ENCODE data around the gene ECEL1.

Gene ECEL1

GRCh38 chr2:232522623-232523401 is 35.2 kb upstream of the ECEL1 start:
- DNase-seq = no peak

GRCh38 chr2:232521959-232522622 is 34.5 kb upstream of the ECEL1 start:
- DNase-seq = no peak

GRCh38 chr2:232521098-232521497 is 33.5 kb upstream of the ECEL1 start:
- no peak for DNase-seq

- DNase-seq = no peak
These were observed 32.9 kb upstream of the ECEL1 start for GRCh38 chr2:232520489-232520888.

- no peak for DNase-seq
These were observed 32.2 kb upstream of the ECEL1 start, which contains the start of gene PRSS56 for GRCh38 chr2:232519581-232520438. TSS of gene PRSS56 (plus strand) at chr2:232520388. CDS start at chr2:232520599, 211 bp downstream.

- DNase-seq = no peak
These were observed 31.2 kb upstream of the ECEL1 start for GRCh38 chr2:232518844-232519243.

GRCh38 chr2:232516551-232516950 is 28.9 kb upstream of the ECEL1 start:
- DNase-seq = no peak

- DNase-seq = no peak
These were observed 28.0 kb upstream of the ECEL1 start for GRCh38 chr2:232515639-232516038.

GRCh38 chr2:232513353-232513752 is 25.7 kb upstream of the ECEL1 start:
- no peak for DNase-seq

GRCh38 chr2:232512602-232513001 is 25.0 kb upstream of the ECEL1 start:
- DNase-seq = no peak

- no peak for DNase-seq
These were observed 23.8 kb upstream of the ECEL1 start for GRCh38 chr2:232511336-232511890.

GRCh38 chr2:232508251-232508650 is 20.6 kb upstream of the ECEL1 start:
- no peak for DNase-seq

GRCh38 chr2:232506709-232507108 is 19.1 kb upstream of the ECEL1 start:
- DNase-seq = no peak

- DNase-seq = no peak
These were observed 18.2 kb upstream of the ECEL1 start for GRCh38 chr2:232505856-232506255.

GRCh38 chr2:232504438-232504837 is 16.8 kb upstream of the ECEL1 start:
- DNase-seq = no peak

- no peak for DNase-seq
These were observed 16.2 kb upstream of the ECEL1 start for GRCh38 chr2:232503809-232504323.

GRCh38 chr2:232502911-232503808 is 15.5 kb upstream of the ECEL1 start:
- DNase-seq = no peak

- DNase-seq = no peak
These were observed 14.9 kb upstream of the ECEL1 start for GRCh38 chr2:232502511-232502910.

GRCh38 chr2:232501794-232502390 is 14.3 kb upstream of the ECEL1 start:
- no peak for DNase-seq

- DNase-seq = no peak
These were observed 13.7 kb upstream of the ECEL1 start for GRCh38 chr2:232501331-232501771.

- DNase-seq = no peak
These were observed 10.8 kb upstream of the ECEL1 start for GRCh38 chr2:232498452-232498851.
